Measurements from ENCODE around the gene ATOH1. TPM values are rescaled to one million over a fixed set of nuclear protein-coding genes. Genes with fewer than 3 reads are reported as not detected.

ATOH1 gene, protein sequence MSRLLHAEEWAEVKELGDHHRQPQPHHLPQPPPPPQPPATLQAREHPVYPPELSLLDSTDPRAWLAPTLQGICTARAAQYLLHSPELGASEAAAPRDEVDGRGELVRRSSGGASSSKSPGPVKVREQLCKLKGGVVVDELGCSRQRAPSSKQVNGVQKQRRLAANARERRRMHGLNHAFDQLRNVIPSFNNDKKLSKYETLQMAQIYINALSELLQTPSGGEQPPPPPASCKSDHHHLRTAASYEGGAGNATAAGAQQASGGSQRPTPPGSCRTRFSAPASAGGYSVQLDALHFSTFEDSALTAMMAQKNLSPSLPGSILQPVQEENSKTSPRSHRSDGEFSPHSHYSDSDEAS
- total RNA-seq, result not detected

- no peak for DNase-seq (ENCODE audit: low spot score)
Observed at GRCh38 chr4:93828332-93828994, at the start of gene ATOH1. TSS of gene ATOH1 (plus strand) at chr4:93828753. CDS start at chr4:93828927, 174 bp downstream.

GRCh38 chr4:93779228-93779627 is 49.3 kb upstream of the ATOH1 start:
- DNase-seq (ENCODE audit: low spot score), result no peak

- DNase-seq (ENCODE audit: low spot score), result no peak
Observed at GRCh38 chr4:93780080-93780479, 48.5 kb upstream of the ATOH1 start.

GRCh38 chr4:93781198-93781597 is 47.4 kb upstream of the ATOH1 start:
- no peak for DNase-seq (ENCODE audit: low spot score)

GRCh38 chr4:93786149-93786548 is 42.4 kb upstream of the ATOH1 start:
- DNase-seq (ENCODE audit: low spot score), result no peak

GRCh38 chr4:93788712-93789111 is 39.8 kb upstream of the ATOH1 start:
- no peak for DNase-seq (ENCODE audit: low spot score)

- DNase-seq (ENCODE audit: low spot score), result peak; percentile 38
Observed at GRCh38 chr4:93791570-93792195, 36.9 kb upstream of the ATOH1 start.

DNA sequence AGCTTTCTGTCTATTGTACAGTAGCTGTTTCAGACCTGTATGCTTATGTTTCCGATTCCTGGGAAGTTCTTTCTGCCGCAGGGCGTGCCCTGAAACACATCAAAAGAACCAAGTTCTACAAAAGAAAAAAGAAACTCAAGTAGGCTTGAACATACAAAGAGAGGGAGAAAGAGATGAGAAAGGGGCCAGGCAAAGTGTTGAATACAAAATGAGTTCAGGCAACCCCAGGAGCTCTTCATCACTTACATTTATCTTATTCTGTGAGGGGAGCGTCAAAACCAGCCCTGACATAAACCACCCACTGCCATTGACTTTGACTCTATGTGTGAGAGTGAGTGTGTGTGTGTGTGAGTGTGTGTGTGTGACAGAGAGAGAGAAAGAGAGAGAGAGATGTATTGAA is 26.5 kb upstream of the ATOH1 start:
- no peak for DNase-seq (ENCODE audit: low spot score)

DNA sequence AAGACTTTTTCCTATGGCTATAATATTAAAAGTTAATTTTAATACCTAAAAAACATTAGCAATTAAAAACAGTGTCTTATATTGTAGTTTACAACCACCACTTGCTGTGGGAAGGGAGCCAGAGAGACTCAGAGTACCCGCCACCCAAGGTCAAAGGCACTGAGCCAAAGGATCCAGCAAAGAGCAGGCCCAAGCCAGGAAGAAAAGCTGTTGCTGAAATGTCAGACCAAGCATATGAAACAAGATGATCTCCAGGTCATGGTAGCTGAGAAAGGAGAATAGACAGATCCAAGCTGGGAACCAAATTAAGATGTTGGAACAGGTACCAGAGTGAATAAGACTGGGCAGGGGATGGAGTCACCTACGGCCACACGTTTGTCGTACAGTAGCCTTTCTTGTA is 18.8 kb upstream of the ATOH1 start:
- peak; percentile 25 for DNase-seq (ENCODE audit: low spot score)

- DNase-seq (ENCODE audit: low spot score), result no peak
Observed at GRCh38 chr4:93810340-93810992, 18.1 kb upstream of the ATOH1 start.

DNA sequence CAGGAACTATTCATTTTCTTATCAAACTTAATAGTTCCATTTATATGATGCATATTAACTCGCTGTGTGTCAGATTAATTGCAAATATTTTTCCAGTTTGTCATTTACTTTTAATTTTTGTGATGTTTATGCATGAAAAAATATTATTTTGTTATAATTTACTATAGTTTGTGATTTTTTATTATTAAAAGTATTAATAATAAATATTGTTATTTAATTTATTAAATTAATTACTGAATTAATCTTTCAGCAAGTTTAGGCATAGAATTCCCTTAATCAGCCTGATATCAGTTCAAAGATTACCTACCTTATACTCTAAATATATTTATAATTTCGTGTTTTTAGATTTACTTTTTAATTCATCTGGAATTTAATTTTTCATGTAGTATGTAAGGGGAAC is 15.5 kb upstream of the ATOH1 start:
- no peak for DNase-seq (ENCODE audit: low spot score)

- no peak for DNase-seq (ENCODE audit: low spot score)
Observed at GRCh38 chr4:93814141-93814540, 14.4 kb upstream of the ATOH1 start.

DNA sequence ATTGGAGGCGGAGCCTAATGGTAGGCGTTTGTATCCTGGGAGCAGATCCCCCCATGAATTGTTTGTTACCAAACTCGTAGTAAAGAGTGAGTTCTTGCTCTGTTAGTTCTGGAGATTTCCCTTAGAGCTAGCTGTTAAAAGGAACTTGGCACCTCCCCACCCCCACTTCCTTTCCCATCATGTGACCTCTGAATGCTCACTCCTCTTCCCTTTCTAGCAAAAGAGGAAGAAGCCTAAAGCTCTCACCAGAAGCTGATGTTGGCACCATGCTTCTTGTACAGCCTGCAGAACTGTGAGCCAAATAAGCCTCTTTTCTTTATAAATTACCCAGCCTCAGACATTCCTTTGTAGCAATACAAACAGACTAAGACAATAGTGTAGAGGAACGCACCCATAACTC is 13.8 kb upstream of the ATOH1 start:
- DNase-seq (ENCODE audit: low spot score), result peak; percentile 42

- DNase-seq (ENCODE audit: low spot score), result no peak
Observed at GRCh38 chr4:93825551-93826216, 2.9 kb upstream of the ATOH1 start.

- DNase-seq (ENCODE audit: low spot score), result no peak
Observed at GRCh38 chr4:93827272-93827947, 1.1 kb upstream of the ATOH1 start.

DNA sequence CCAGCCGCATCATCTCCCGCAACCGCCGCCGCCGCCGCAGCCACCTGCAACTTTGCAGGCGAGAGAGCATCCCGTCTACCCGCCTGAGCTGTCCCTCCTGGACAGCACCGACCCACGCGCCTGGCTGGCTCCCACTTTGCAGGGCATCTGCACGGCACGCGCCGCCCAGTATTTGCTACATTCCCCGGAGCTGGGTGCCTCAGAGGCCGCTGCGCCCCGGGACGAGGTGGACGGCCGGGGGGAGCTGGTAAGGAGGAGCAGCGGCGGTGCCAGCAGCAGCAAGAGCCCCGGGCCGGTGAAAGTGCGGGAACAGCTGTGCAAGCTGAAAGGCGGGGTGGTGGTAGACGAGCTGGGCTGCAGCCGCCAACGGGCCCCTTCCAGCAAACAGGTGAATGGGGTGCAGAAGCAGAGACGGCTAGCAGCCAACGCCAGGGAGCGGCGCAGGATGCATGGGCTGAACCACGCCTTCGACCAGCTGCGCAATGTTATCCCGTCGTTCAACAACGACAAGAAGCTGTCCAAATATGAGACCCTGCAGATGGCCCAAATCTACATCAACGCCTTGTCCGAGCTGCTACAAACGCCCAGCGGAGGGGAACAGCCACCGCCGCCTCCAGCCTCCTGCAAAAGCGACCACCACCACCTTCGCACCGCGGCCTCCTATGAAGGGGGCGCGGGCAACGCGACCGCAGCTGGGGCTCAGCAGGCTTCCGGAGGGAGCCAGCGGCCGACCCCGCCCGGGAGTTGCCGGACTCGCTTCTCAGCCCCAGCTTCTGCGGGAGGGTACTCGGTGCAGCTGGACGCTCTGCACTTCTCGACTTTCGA is 654 bp downstream of the ATOH1 start:
- no peak for DNase-seq (ENCODE audit: low spot score)

DNA sequence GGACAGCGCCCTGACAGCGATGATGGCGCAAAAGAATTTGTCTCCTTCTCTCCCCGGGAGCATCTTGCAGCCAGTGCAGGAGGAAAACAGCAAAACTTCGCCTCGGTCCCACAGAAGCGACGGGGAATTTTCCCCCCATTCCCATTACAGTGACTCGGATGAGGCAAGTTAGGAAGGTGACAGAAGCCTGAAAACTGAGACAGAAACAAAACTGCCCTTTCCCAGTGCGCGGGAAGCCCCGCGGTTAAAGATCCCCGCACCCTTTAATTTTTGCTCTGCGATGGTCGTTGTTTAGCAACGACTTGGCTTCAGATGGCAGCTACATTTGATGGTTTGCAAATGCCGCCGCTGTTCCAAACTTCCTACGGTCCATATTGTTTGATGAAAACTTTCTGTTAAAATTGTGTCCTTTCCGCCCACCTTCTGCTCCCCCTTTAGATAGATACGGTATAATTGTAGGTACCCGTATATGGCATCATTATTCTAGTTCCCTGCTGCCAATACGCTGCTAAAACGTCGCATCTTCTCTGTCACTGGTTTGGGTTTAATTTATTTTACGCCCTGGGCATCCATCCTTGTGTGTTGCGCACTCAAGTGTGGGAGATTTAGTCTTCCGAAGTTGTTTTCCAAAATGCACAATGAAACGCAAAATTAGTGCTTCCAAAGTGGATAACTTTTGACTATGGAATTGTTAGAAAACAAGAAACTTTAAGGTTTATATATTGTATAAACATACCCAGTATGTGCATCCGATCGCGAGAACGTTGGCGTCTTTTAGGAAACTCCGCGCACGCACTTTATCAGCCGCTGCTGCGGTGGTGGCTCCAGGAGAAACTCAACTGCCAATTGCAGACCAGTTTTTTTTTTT is 1.5 kb downstream of the ATOH1 start:
- DNase-seq (ENCODE audit: low spot score), result no peak

- no peak for DNase-seq (ENCODE audit: low spot score)
Observed at GRCh38 chr4:93831716-93832496, 3.4 kb downstream of the ATOH1 start.
